Ovary (tissue), 3 donors: ENCODE results near the gene DDA1.

ENCODE experiments used
- CTCF ChIP-seq, 3 donors: fragments of 450-650 bp in 2 of 3; fragments of 200-600 bp in 1 of 3; IDR thresholded peaks; one replicate each; pipeline versions ENCODE4 v1.5.1 to v1.8.0; 2016 to 2022; ENCODE audit warnings: antibody characterized with exemption in 3 of 3, mild to moderate bottlenecking in 1 of 3
- EP300 ChIP-seq: sonication (generic); formaldehyde crosslinking; IDR thresholded peaks from one replicate; pipeline ENCODE4 v1.6.1; 2017; ENCODE audit warnings: antibody characterized with exemption
- donor health status: DM: no; HTN: no; CAD: no.

GRCh38 chr19:17263712-17264640 lies 45.4 kb upstream of the DDA1 start:
- no peak for TF ChIP-seq CTCF (IDR thresholded peaks at IDR 0.05)
- TF ChIP-seq EP300: no peak
